Lung microvascular endothelial cell (primary cell): ENCODE results near the gene BMX. TPM values are rescaled to one million over a fixed set of nuclear protein-coding genes. Genes with fewer than 3 reads are reported as not detected.

ENCODE experiments used
- DNase-seq, 2 donors: peaks; one replicate each; pipeline versions ENCODE4 v3.0.0 to v3.0.0-alpha.2; 2010; ENCODE audit warnings: low read depth in 2 of 2
- total RNA-seq: library from RNA; depleted of rRNA; stranded (reverse); fragments of >200 nt; gene quantifications from 2 replicates; pipeline ENCODE4 v1.2.1, GENCODE V29; 2014

Gene BMX
- total RNA-seq = 81.9 and 208 TPM in 2 replicates

- DNase-seq = peak; percentile 75 to 96
These were observed at the start of gene BMX for GRCh38 chrX:15500497-15500966. TSS of gene BMX (plus strand) at chrX:15500807. CDS start at chrX:15508354, 7,547 bp downstream.

GRCh38 chrX:15451913-15452312 is 48.7 kb upstream of the BMX start:
- DNase-seq = no peak

GRCh38 chrX:15464704-15465103 is 35.9 kb upstream of the BMX start:
- no peak for DNase-seq

- no peak for DNase-seq
These were observed 35.3 kb upstream of the BMX start for GRCh38 chrX:15465347-15465746.

GRCh38 chrX:15465896-15466651 is 34.5 kb upstream of the BMX start:
- DNase-seq = no peak

GRCh38 chrX:15468036-15468435 is 32.6 kb upstream of the BMX start:
- peak; percentile 36 to 60 for DNase-seq

GRCh38 chrX:15469613-15470012 is 31.0 kb upstream of the BMX start:
- no peak for DNase-seq

GRCh38 chrX:15471028-15471427 is 29.6 kb upstream of the BMX start:
- DNase-seq = peak; percentile 67 to 83

GRCh38 chrX:15472531-15472930 is 28.1 kb upstream of the BMX start:
- no peak for DNase-seq

- no peak for DNase-seq
These were observed 26.6 kb upstream of the BMX start for GRCh38 chrX:15474028-15474427.

GRCh38 chrX:15475021-15475420 is 25.6 kb upstream of the BMX start:
- peak; percentile 83 to 90 for DNase-seq

GRCh38 chrX:15475486-15475885 is 25.1 kb upstream of the BMX start:
- DNase-seq = peak; percentile 6 to 34

GRCh38 chrX:15483891-15484290 is 16.7 kb upstream of the BMX start:
- DNase-seq = no peak

GRCh38 chrX:15492469-15492868 is 8.1 kb upstream of the BMX start:
- no peak for DNase-seq

GRCh38 chrX:15493118-15493962 is 7.3 kb upstream of the BMX start, which contains the start of gene PIR:
TSS of gene PIR (minus strand) at chrX:15493333. CDS start at chrX:15491257, 2,076 bp downstream.
- peak; percentile 89 for DNase-seq

- DNase-seq = no peak
These were observed 4.8 kb upstream of the BMX start for GRCh38 chrX:15495801-15496200.

GRCh38 chrX:15496824-15497223 is 3.8 kb upstream of the BMX start:
- DNase-seq = peak; percentile 18 to 76

- DNase-seq = peak; percentile 75 to 85
These were observed 2.7 kb upstream of the BMX start for GRCh38 chrX:15497865-15498264.

GRCh38 chrX:15498741-15499140 is 1.9 kb upstream of the BMX start:
- DNase-seq = peak; percentile 52 to 62

- DNase-seq = no peak
These were observed 631 bp upstream of the BMX start for GRCh38 chrX:15499976-15500375.

- DNase-seq = peak in 1 of 2 donors; percentile 38
These were observed 899 bp downstream of the BMX start for GRCh38 chrX:15501506-15501905.

GRCh38 chrX:15504661-15505060 is 4.1 kb downstream of the BMX start:
- DNase-seq = no peak
